ENCODE data around the gene TMEM212. TPM values are rescaled to one million over a fixed set of nuclear protein-coding genes. Genes with fewer than 3 reads are reported as not detected.

Gene TMEM212
- total and polyA plus RNA-seq, 2 of the 13 experiments (the other 11 are each of a cell fraction or from before 2014, with no cell fraction given) = not detected

- H3K79me2 ChIP-seq (ENCODE audit: insufficient read depth, low read length) = peaks cover 94% of the 10 kb centered on the region
- FAIRE-seq (no peak), ATAC-seq (no peak), DNase-seq (ENCODE audit: low spot score) (no peak)
- no peak overlapping the region for H3K27ac ChIP-seq (ENCODE audit: extremely low read length, insufficient read depth, low read length)
- H3K27me3 ChIP-seq (ENCODE audit: control insufficient read depth in 1 of 2, insufficient read depth in 2 of 2, low read length in 2 of 2) = no peaks in the 10 kb centered on the region
- TF ChIP-seq ZNF777 (CRISPR knock-in tag; IDR thresholded peaks at IDR 0.05) = no peak
- TF ChIP-seq DMAP1 (CRISPR knock-in tag; IDR thresholded peaks at IDR 0.05) = no peak
- no peak for TF ChIP-seq ZNF878 (CRISPR knock-in tag; IDR thresholded peaks at IDR 0.05)
- no peak for TF ChIP-seq ZSCAN31 (CRISPR knock-in tag; IDR thresholded peaks at IDR 0.05; ENCODE audit: low read depth)
- TF ChIP-seq ZNF720 (CRISPR knock-in tag; IDR thresholded peaks at IDR 0.05) = no peak
- TF ChIP-seq, protein P1, sequence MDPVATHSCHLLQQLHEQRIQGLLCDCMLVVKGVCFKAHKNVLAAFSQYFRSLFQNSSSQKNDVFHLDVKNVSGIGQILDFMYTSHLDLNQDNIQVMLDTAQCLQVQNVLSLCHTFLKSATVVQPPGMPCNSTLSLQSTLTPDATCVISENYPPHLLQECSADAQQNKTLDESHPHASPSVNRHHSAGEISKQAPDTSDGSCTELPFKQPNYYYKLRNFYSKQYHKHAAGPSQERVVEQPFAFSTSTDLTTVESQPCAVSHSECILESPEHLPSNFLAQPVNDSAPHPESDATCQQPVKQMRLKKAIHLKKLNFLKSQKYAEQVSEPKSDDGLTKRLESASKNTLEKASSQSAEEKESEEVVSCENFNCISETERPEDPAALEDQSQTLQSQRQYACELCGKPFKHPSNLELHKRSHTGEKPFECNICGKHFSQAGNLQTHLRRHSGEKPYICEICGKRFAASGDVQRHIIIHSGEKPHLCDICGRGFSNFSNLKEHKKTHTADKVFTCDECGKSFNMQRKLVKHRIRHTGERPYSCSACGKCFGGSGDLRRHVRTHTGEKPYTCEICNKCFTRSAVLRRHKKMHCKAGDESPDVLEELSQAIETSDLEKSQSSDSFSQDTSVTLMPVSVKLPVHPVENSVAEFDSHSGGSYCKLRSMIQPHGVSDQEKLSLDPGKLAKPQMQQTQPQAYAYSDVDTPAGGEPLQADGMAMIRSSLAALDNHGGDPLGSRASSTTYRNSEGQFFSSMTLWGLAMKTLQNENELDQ (CRISPR knock-in tag; IDR thresholded peaks at IDR 0.05; ENCODE audit: borderline replicate concordance) = no peak
- TF ChIP-seq, protein P2, sequence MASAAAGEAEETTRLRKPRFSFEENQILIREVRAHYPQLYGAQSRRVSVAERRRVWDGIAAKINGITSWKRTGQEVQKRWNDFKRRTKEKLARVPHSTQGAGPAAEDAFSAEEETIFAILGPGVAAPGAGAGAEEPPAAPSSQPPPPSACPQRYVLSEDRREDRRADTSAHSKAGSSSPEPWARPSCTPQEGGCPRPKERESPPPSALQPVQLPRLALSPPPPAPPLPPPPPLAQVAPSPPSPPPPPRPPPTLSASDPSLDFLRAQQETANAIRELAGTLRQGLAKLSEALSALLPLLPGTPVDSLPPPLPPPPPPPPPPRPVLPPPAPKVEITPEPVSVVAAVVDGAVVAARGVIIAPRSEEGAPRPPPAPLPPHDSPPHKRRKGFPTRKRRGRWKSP (CRISPR knock-in tag; IDR thresholded peaks at IDR 0.05) = no peak
- TF ChIP-seq MYC (CRISPR knock-in tag; IDR thresholded peaks at IDR 0.05; ENCODE audit: borderline replicate concordance) = no peak
- TF ChIP-seq GLMP (CRISPR knock-in tag; IDR thresholded peaks at IDR 0.05; ENCODE audit: borderline replicate concordance) = no peak
- no peak for TF ChIP-seq GMEB1 (CRISPR knock-in tag; IDR thresholded peaks at IDR 0.05; ENCODE audit: borderline replicate concordance)
- TF ChIP-seq ZNF543 (CRISPR knock-in tag; IDR thresholded peaks at IDR 0.05) = no peak
- no peak for TF ChIP-seq ZNF276 (CRISPR knock-in tag; IDR thresholded peaks at IDR 0.05; ENCODE audit: low read depth)
- TF ChIP-seq GMEB2 (CRISPR knock-in tag; IDR thresholded peaks at IDR 0.05; ENCODE audit: low read depth) = no peak
- no peak for TF ChIP-seq MED8 (CRISPR knock-in tag; IDR thresholded peaks at IDR 0.05; ENCODE audit: insufficient replicate concordance)
- no TSS peak for BruUV-seq (replicated peaks)
- ChIA-PET CTCF (ENCODE audit: low intra/inter-chr PET ratio, low total read pairs) (no interaction called here), POLR2A (interaction anchor here (0.9 kb wide), 1 partner anchor 13 kb away, joined by 3 read pairs; the partner anchor contains the start of gene PLD1)
- in situ Hi-C loops (cut with HindIII; ENCODE audit: extremely low pct_ligation_motif_present, low pct_unique_long_range_greater_than_20kb) (no loop called here), intact Hi-C loops (cut with micrococcal nuclease; ENCODE audit: unreplicated experiment) (no loop called here)
- no peak overlapping the region for H3K9ac ChIP-seq (ENCODE audit: insufficient read depth, low read depth, low read length)
- no peak overlapping the region for H3K4me2 ChIP-seq (ENCODE audit: low read depth, low read length)
- H3K9me3 ChIP-seq (ENCODE audit: low read length) = no peaks in the 10 kb centered on the region
- peaks cover 68% of the 10 kb centered on the region for H3K4me1 ChIP-seq (ENCODE audit: insufficient read depth, low read length)
- H3K36me3 ChIP-seq (replicated peaks in 1 of 2; ENCODE audit: control insufficient read depth in 1 of 2, insufficient read depth in 2 of 2, low read length in 2 of 2) = peaks cover 6 to 17% of the 10 kb centered on the region in 2 experiments
- no peak overlapping the region for H2AFZ ChIP-seq (ENCODE audit: low read length)
- 96% methylated on average over 4 of the region's 4 CpGs for WGBS (ENCODE audit: low lambda C conversion rate)
- H3K4me3 ChIP-seq (replicated peaks in 1 of 3; ENCODE audit: insufficient read depth in 1 of 3, low read depth in 2 of 3, low read length in 3 of 3) = no peak overlapping the region
- peaks cover 48% of the 10 kb centered on the region for H4K20me1 ChIP-seq (ENCODE audit: insufficient read depth, low read length)
Measured at GRCh38 chr3:171796625-171797264, 46.4 kb upstream of the TMEM212 start.

Data from HepG2 (cell line).